PFSK-1 (cell line): ENCODE results near the gene CNNM3.
A peak's percentile ranks its signal among the peaks of the same experiment; 100 is the strongest.

Experiments
- FOXP2 ChIP-seq: optimal IDR thresholded peaks from 2 replicates; pipeline ENCODE3; 2011; ENCODE audit warnings: borderline replicate concordance, control low read depth, inconsistent platforms; ENCODE audit not compliant: insufficient read depth; ENCODE audit errors: extremely low read length, extremely low read depth
- REST ChIP-seq, 2 experiments: IDR thresholded peaks; 2 replicates each; pipeline versions ENCODE4 v1.6.1 to v1.8.0; 2011 to 2012; ENCODE audit warnings: low read depth in 2 of 2, low read length in 2 of 2, control low read depth in 1 of 2, inconsistent platforms in 1 of 2, mild to moderate bottlenecking in 1 of 2, moderate library complexity in 1 of 2; ENCODE audit not compliant: insufficient read depth in 1 of 2
- SIN3A ChIP-seq: IDR thresholded peaks from 2 replicates; pipeline ENCODE4 v1.6.1; 2012; ENCODE audit warnings: mild to moderate bottlenecking, low read length, moderate library complexity, borderline replicate concordance; ENCODE audit not compliant: insufficient read depth

GRCh38 chr2:96801005-96801785 is 14.9 kb upstream of the CNNM3 start:
- TF ChIP-seq REST (IDR thresholded peaks at IDR 0.05; ENCODE audit: insufficient read depth in 1 of 2, low read depth in 2 of 2, low read length in 2 of 2): no peak
- TF ChIP-seq FOXP2: peak; percentile 50
- TF ChIP-seq SIN3A: no peak
